Natural killer cell (primary cell): ENCODE data around the gene TTLL7. TPM values are rescaled to one million over a fixed set of nuclear protein-coding genes. Genes with fewer than 3 reads are reported as not detected.

Experiments used
- ATAC-seq, 3 donors: fragments of 150-1000 bp in 2 of 3; fragments of 200-7000 bp in 1 of 3; cut with Tn5 transposase; 1 replicate in 1 of 3; 2 replicates in 2 of 3; pipeline ENCODE4 v1.10.0; 2021; ENCODE audit warnings: mild to moderate bottlenecking in 2 of 3, moderate library complexity in 2 of 3
- DNase-seq, 2 donors: peaks; one replicate each; pipeline versions ENCODE4 v3.0.0 to v3.0.0-alpha.2; 2013 to 2021; ENCODE audit warnings: mixed read lengths in 1 of 2
- H3K27ac ChIP-seq: one replicate; pipeline ENCODE4 v1.5.1; 2013; ENCODE audit warnings: mild to moderate bottlenecking, low read length
- H3K27me3 ChIP-seq: one replicate; pipeline ENCODE4 v1.6.1; 2013; ENCODE audit warnings: low read length; ENCODE audit not compliant: control insufficient read depth, insufficient read depth
- H3K36me3 ChIP-seq: one replicate; pipeline ENCODE4 v1.6.1; 2013; ENCODE audit warnings: low read length; ENCODE audit not compliant: control insufficient read depth, insufficient read depth
- H3K4me1 ChIP-seq: one replicate; pipeline ENCODE4 v1.6.1; 2013; ENCODE audit warnings: low read length; ENCODE audit not compliant: control insufficient read depth, insufficient read depth
- H3K4me3 ChIP-seq: one replicate; pipeline ENCODE4 v1.5.1; 2013; ENCODE audit warnings: low read length
- H3K9me3 ChIP-seq: one replicate; pipeline ENCODE4 v1.6.1; 2013; ENCODE audit warnings: low read length; ENCODE audit not compliant: control insufficient read depth, insufficient read depth
- H3K27ac Mint-ChIP-seq, 2 donors: one replicate each; pipeline ENCODE4 v1.8.0; 2022; ENCODE audit warnings: mild to moderate bottlenecking in 2 of 2, mixed read lengths in 2 of 2, moderate library complexity in 1 of 2
- H3K27me3 Mint-ChIP-seq, 2 donors: one replicate each; pipeline ENCODE4 v1.8.0; 2022; ENCODE audit warnings: low read depth in 2 of 2, mixed read lengths in 2 of 2
- H3K36me3 Mint-ChIP-seq: one replicate; pipeline ENCODE4 v1.8.0; 2022; ENCODE audit warnings: mixed read lengths
- H3K4me1 Mint-ChIP-seq, 2 donors: one replicate each; pipeline ENCODE4 v1.8.0; 2022; ENCODE audit warnings: mixed read lengths in 2 of 2
- H3K4me3 Mint-ChIP-seq: one replicate; pipeline ENCODE4 v1.8.0; 2022; ENCODE audit warnings: mild to moderate bottlenecking, moderate library complexity, mixed read lengths
- H3K9me3 Mint-ChIP-seq, 2 donors: one replicate each; pipeline ENCODE4 v1.8.0; 2022; ENCODE audit warnings: mixed read lengths in 2 of 2
- CTCF ChIP-seq: fragments of 200-600 bp; IDR thresholded peaks from one replicate; pipeline ENCODE4 v1.8.0; 2022; ENCODE audit warnings: antibody characterized with exemption
- WGBS: methylation state at CpG from one replicate; pipeline ENCODE4 v1.1.7; 2013; ENCODE audit warnings: missing lambda C conversion rate; ENCODE audit not compliant: insufficient coverage; 5-methylcytosine and 5-hydroxymethylcytosine counted together
- intact Hi-C: fragments of 100-400 bp; cut with micrococcal nuclease; formaldehyde crosslinking; loops from one replicate; pipeline ENCODE4 v1.14.2; 2022
- total RNA-seq, 4 donors: library from RNA; stranded (reverse); fragments of 120-200 nt in 1 of 4; gene quantifications; one replicate each; pipeline versions ENCODE4 v1.2.3 to v1.2.4, GENCODE V29; 2013 to 2022

Gene TTLL7
- total RNA-seq, 3 donors from 2014 or later (not counting 1 experiment from before 2014, with no cell fraction given): 0.21 to 4.4 (median 0.25) TPM

GRCh38 chr1:83896299-83896698 is 102.6 kb downstream of the TTLL7 start:
- no peaks in the 10 kb centered on the region for H3K36me3 Mint-ChIP-seq
- no peak overlapping the region for H3K27ac Mint-ChIP-seq

GRCh38 chr1:83889707-83890106 is 109.2 kb downstream of the TTLL7 start:
- 86% methylated on average over 1 of the region's 2 CpGs for WGBS
- no peak overlapping the region for H3K4me3 Mint-ChIP-seq
- intact Hi-C loops: no loop called here
- no peaks in the 10 kb centered on the region for H3K36me3 Mint-ChIP-seq
- H3K4me1 ChIP-seq: no peaks in the 10 kb centered on the region
- H3K27me3 ChIP-seq: no peaks in the 10 kb centered on the region
- no peak overlapping the region for H3K4me3 ChIP-seq
- TF ChIP-seq CTCF: no peak
- no peak for ATAC-seq
- no peak overlapping the region for H3K27ac ChIP-seq
- H3K27ac Mint-ChIP-seq: no peak overlapping the region
- H3K36me3 ChIP-seq: no peaks in the 10 kb centered on the region
- H3K27me3 Mint-ChIP-seq: peaks cover 4 to 7% of the 10 kb centered on the region in 2 donors
- no peaks in the 10 kb centered on the region for H3K9me3 ChIP-seq
- DNase-seq: no peak
- no peaks in the 10 kb centered on the region for H3K9me3 Mint-ChIP-seq
- no peaks in the 10 kb centered on the region for H3K4me1 Mint-ChIP-seq

More at GRCh38 chr1:83896299-83896698, 102.6 kb downstream of the TTLL7 start:
- TF ChIP-seq CTCF: no peak
- no peaks in the 10 kb centered on the region for H3K9me3 Mint-ChIP-seq
- Histone ChIP-seq H3K4me3 (no peak overlapping the region), H3K9me3 (no peaks in the 10 kb centered on the region), H3K27ac (no peak overlapping the region), H3K4me1 (no peaks in the 10 kb centered on the region), H3K27me3 (no peaks in the 10 kb centered on the region), H3K36me3 (no peaks in the 10 kb centered on the region)
- intact Hi-C loops: no loop called here
- peaks cover 5 to 16% of the 10 kb centered on the region in 2 donors for H3K27me3 Mint-ChIP-seq
- WGBS: 96% methylated on average over 6 of the region's 6 CpGs
- no peaks in the 10 kb centered on the region for H3K4me1 Mint-ChIP-seq
- no peak overlapping the region for H3K4me3 Mint-ChIP-seq
- ATAC-seq (no peak), DNase-seq (no peak)

- no CpG with 5 or more reads among the region's 3 CpGs for WGBS
- ATAC-seq: no peak
- H3K27ac ChIP-seq: no peak overlapping the region
Measured at GRCh38 chr1:83887483-83887882, 111.4 kb downstream of the TTLL7 start.

More at GRCh38 chr1:83887483-83887882, 111.4 kb downstream of the TTLL7 start:
- Mint-ChIP-seq H3K36me3 (no peaks in the 10 kb centered on the region), H3K4me1 (no peaks in the 10 kb centered on the region), H3K4me3 (no peak overlapping the region), H3K9me3 (no peaks in the 10 kb centered on the region), H3K27ac (no peak overlapping the region), H3K27me3 (peaks cover 4 to 7% of the 10 kb centered on the region in 2 donors)
- TF ChIP-seq CTCF: no peak
- DNase-seq: no peak
- no peaks in the 10 kb centered on the region for H3K9me3 ChIP-seq
- H3K4me3 ChIP-seq: no peak overlapping the region
- intact Hi-C loops: no loop called here
- H3K4me1 ChIP-seq: no peaks in the 10 kb centered on the region
- peaks cover 2% of the 10 kb centered on the region for H3K27me3 ChIP-seq
- no peaks in the 10 kb centered on the region for H3K36me3 ChIP-seq
